MM.1S (cell line): Measurements from ENCODE around the gene HLA-C.

Experiments
- CTCF ChIP-seq: fragments of 300-600 bp; sonication (generic); IDR thresholded peaks from 2 replicates; pipeline ENCODE4 v1.5.1; 2016; ENCODE audit warnings: antibody characterized with exemption, low read length, mixed read lengths
- EZH2 ChIP-seq: fragments of 300-600 bp; sonication (generic); optimal IDR thresholded peaks from 2 replicates; pipeline ENCODE3; 2017; ENCODE audit warnings: low read depth, mild to moderate bottlenecking, antibody characterized with exemption, low read length, mixed read lengths
- EZH2phosphoT487 ChIP-seq: fragments of 300-600 bp; sonication (generic); IDR thresholded peaks from 2 replicates; pipeline ENCODE4 v1.6.1; 2018; ENCODE audit warnings: antibody characterized with exemption, low read length

- TF ChIP-seq CTCF, result no peak
- TF ChIP-seq EZH2, result no peak
- TF ChIP-seq EZH2phosphoT487, result no peak
Observed at GRCh38 chr6:31308845-31309175, 36.9 kb upstream of the HLA-C start.
